ENCODE results near the gene MOV10. TPM values are rescaled to one million over a fixed set of nuclear protein-coding genes. Genes with fewer than 3 reads are reported as not detected.

The MOV10 gene
- total and polyA plus RNA-seq, 2 donors (not counting 3 experiments of a cell fraction or from before 2014, with no cell fraction given) = 97.1 to 113 TPM

DNA sequence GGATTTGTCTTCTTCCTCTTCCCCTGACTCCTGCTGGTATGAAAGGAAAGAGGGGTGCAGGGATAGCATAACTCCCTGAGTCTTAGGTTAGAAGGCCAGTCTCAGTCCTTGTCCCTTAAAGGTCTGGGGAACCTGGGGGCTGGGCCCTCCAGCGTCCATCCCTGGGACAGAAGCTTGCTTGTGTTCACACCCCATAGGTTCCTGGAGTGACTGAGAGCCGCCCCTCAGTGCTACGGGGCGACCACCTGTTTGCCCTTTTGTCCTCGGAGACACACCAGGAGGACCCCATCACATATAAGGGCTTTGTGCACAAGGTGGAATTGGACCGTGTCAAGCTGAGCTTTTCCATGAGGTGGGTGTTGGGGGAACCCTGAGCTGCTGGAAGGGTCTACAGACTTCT is 19.4 kb downstream of the MOV10 start:
- ChIA-PET CTCF (interaction anchor here (0.6 kb wide), 2 partner anchors 21 to 84 kb away, joined by 3 to 5 read pairs; no protein-coding TSS in a partner anchor), POLR2A (interaction anchor here (0.6 to 0.7 kb wide), 2 partner anchors 183 to 330 kb away, joined by 3 to 4 read pairs; no protein-coding TSS in a partner anchor)
- peaks cover 4% of the 10 kb centered on the region for H3K4me1 ChIP-seq (ENCODE audit: control insufficient read depth, extremely low read depth, insufficient read depth, low read length)
- H3K36me3 ChIP-seq (ENCODE audit: control insufficient read depth in 2 of 2, extremely low read depth in 1 of 2, insufficient read depth in 2 of 2, low read length in 2 of 2) = peaks cover 12 to 47% of the 10 kb centered on the region in 2 experiments
- no peaks in the 10 kb centered on the region for H3K9me3 ChIP-seq (replicated peaks; ENCODE audit: control insufficient read depth, insufficient read depth, low read length)
- H4K20me1 ChIP-seq (replicated peaks; ENCODE audit: control insufficient read depth, extremely low read depth, insufficient read depth, low read length) = no peaks in the 10 kb centered on the region
- H3K4me3 ChIP-seq (replicated peaks in 1 of 3; ENCODE audit: insufficient read depth in 1 of 3, low read depth in 1 of 3, low read length in 3 of 3) = no peak overlapping the region
- no peak overlapping the region for H3K27ac ChIP-seq (ENCODE audit: insufficient read depth, low read depth, low read length)
- no peak for TF ChIP-seq FOS (IDR thresholded peaks at IDR 0.05; ENCODE audit: borderline replicate concordance, insufficient read depth, low read length)
- no peak overlapping the region for H3K9ac ChIP-seq (replicated peaks; ENCODE audit: extremely low read depth, insufficient read depth, low read length)
- FAIRE-seq (no peak), DNase-seq (ENCODE audit: low read depth, low spot score) (no peak)
- no peak overlapping the region for H2AFZ ChIP-seq (ENCODE audit: low read depth, low read length)
- no TSS peak for BruUV-seq (replicated peaks)
- no peak overlapping the region for H3K4me2 ChIP-seq (ENCODE audit: insufficient read depth, low read length)
- H3K27me3 ChIP-seq (ENCODE audit: control insufficient read depth in 2 of 2, insufficient read depth in 2 of 2, low read length in 2 of 2) = no peaks in the 10 kb centered on the region
- intact Hi-C loops (cut with micrococcal nuclease) = no loop called here
- dilution Hi-C loops (cut with MboI; ENCODE audit: extremely low pct_ligation_motif_present, low sequenced_read_pairs) = no loop called here
- no peaks in the 10 kb centered on the region for H3K79me2 ChIP-seq (ENCODE audit: control insufficient read depth, insufficient read depth, low read length)
- H3K9me1 ChIP-seq (replicated peaks; ENCODE audit: control insufficient read depth, extremely low read depth, insufficient read depth, low read length) = no peaks in the 10 kb centered on the region

DNA sequence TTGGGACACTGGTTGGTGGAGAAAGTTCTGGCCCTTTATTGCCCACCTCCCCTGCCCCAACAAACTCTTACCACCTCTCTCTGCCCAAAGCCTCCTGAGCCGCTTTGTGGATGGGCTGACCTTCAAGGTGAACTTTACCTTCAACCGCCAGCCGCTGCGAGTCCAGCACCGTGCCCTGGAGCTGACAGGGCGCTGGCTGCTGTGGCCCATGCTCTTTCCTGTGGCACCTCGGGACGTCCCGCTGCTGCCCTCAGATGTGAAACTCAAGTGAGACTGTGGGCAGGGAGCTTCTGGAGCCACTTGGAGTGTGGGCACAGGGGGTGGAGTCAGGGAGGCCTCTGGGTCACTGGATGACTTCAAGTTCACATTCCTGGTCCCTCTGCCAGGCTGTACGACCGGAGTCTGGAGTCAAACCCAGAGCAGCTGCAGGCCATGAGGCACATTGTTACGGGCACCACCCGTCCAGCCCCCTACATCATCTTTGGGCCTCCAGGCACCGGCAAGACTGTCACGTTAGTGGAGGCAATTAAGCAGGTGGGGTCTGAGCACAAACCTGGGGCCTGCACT is 20.0 kb downstream of the MOV10 start:
- Histone ChIP-seq H3K4me3 (replicated peaks in 1 of 3; ENCODE audit: insufficient read depth in 1 of 3, low read depth in 1 of 3, low read length in 3 of 3) (no peak overlapping the region), H3K9ac (replicated peaks; ENCODE audit: extremely low read depth, insufficient read depth, low read length) (no peak overlapping the region), H3K9me3 (replicated peaks; ENCODE audit: control insufficient read depth, insufficient read depth, low read length) (no peaks in the 10 kb centered on the region), H3K79me2 (ENCODE audit: control insufficient read depth, insufficient read depth, low read length) (no peaks in the 10 kb centered on the region), H3K4me1 (ENCODE audit: control insufficient read depth, extremely low read depth, insufficient read depth, low read length) (peaks cover 9% of the 10 kb centered on the region), H3K9me1 (replicated peaks; ENCODE audit: control insufficient read depth, extremely low read depth, insufficient read depth, low read length) (no peaks in the 10 kb centered on the region), H3K27me3 (ENCODE audit: control insufficient read depth in 2 of 2, insufficient read depth in 2 of 2, low read length in 2 of 2) (no peaks in the 10 kb centered on the region), H3K36me3 (ENCODE audit: control insufficient read depth in 2 of 2, extremely low read depth in 1 of 2, insufficient read depth in 2 of 2, low read length in 2 of 2) (peaks cover 12 to 46% of the 10 kb centered on the region in 2 experiments), H4K20me1 (replicated peaks; ENCODE audit: control insufficient read depth, extremely low read depth, insufficient read depth, low read length) (no peaks in the 10 kb centered on the region), H3K27ac (ENCODE audit: insufficient read depth, low read depth, low read length) (no peak overlapping the region), H2AFZ (ENCODE audit: low read depth, low read length) (no peak overlapping the region), H3K4me2 (ENCODE audit: insufficient read depth, low read length) (no peak overlapping the region)
- no peak for FAIRE-seq
- dilution Hi-C loops (cut with MboI; ENCODE audit: extremely low pct_ligation_motif_present, low sequenced_read_pairs) = no loop called here
- no TSS peak for BruUV-seq (replicated peaks)
- ChIA-PET POLR2A (no interaction called here), CTCF (interaction anchor here (6.7 kb wide), 1 partner anchor 21 kb away, joined by 57 read pairs; the partner anchor contains the start of gene MOV10)
- DNase-seq (ENCODE audit: low read depth, low spot score) = no peak
- intact Hi-C loops (cut with micrococcal nuclease) = no loop called here
- TF ChIP-seq, protein P1, sequence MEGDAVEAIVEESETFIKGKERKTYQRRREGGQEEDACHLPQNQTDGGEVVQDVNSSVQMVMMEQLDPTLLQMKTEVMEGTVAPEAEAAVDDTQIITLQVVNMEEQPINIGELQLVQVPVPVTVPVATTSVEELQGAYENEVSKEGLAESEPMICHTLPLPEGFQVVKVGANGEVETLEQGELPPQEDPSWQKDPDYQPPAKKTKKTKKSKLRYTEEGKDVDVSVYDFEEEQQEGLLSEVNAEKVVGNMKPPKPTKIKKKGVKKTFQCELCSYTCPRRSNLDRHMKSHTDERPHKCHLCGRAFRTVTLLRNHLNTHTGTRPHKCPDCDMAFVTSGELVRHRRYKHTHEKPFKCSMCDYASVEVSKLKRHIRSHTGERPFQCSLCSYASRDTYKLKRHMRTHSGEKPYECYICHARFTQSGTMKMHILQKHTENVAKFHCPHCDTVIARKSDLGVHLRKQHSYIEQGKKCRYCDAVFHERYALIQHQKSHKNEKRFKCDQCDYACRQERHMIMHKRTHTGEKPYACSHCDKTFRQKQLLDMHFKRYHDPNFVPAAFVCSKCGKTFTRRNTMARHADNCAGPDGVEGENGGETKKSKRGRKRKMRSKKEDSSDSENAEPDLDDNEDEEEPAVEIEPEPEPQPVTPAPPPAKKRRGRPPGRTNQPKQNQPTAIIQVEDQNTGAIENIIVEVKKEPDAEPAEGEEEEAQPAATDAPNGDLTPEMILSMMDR (IDR thresholded peaks at IDR 0.05; ENCODE audit: extremely low read depth in 1 of 2, insufficient read depth in 1 of 2, low read depth in 1 of 2, low read length in 2 of 2) = no peak
